Astrocyte (in vitro differentiated cells and primary cell): ENCODE data around the gene KLHL5.

Experiments
- CTCF ChIP-seq: IDR thresholded peaks from 2 replicates; pipeline ENCODE4 v1.5.1; 2011; ENCODE audit warnings: low read depth, mild to moderate bottlenecking, inconsistent platforms, low read length, moderate library complexity; ENCODE audit not compliant: insufficient read depth
- EZH2 ChIP-seq: IDR thresholded peaks from 2 replicates; pipeline ENCODE4 v1.6.1; 2012; ENCODE audit warnings: mild to moderate bottlenecking, low read length, inconsistent platforms; ENCODE audit not compliant: insufficient read depth

- no peak for TF ChIP-seq CTCF
- TF ChIP-seq EZH2, result no peak
Measured at GRCh38 chr4:39047681-39048080, 14.4 kb upstream of the KLHL5 start.
